Measurements from ENCODE around the gene CHRNA1.

The CHRNA1 gene

DNA sequence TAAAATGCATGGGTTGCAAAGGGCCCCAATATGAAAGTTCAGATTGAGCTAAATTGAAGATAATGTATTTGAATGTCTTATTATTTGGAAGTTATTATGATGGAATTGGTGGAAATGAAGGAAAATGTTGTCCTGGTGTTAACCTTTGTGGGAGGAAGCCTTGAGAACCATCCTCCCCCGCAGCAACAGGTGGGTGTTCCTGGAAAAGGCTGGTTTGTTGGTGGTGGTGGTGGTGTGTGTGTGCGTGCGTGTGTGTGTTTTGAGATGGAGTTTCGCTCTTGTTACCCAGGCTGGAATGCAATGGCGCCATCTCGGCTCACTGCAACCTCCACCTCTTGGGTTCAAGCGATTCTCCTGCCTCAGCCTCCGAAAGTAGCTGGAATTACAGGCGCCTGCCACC is 36.2 kb downstream of the CHRNA1 start:
- DNase-seq (ENCODE audit: low read depth, low spot score) = no peak
- no peak overlapping the region for H3K4me3 ChIP-seq (ENCODE audit: low read depth, low read length)
- ChIA-PET POLR2A (no interaction called here), CTCF (interaction anchor here (1.5 to 3.0 kb wide), 2 partner anchors 29 to 31 kb away, joined by 3 to 14 read pairs; no protein-coding TSS in a partner anchor)
- TF ChIP-seq, protein P1, sequence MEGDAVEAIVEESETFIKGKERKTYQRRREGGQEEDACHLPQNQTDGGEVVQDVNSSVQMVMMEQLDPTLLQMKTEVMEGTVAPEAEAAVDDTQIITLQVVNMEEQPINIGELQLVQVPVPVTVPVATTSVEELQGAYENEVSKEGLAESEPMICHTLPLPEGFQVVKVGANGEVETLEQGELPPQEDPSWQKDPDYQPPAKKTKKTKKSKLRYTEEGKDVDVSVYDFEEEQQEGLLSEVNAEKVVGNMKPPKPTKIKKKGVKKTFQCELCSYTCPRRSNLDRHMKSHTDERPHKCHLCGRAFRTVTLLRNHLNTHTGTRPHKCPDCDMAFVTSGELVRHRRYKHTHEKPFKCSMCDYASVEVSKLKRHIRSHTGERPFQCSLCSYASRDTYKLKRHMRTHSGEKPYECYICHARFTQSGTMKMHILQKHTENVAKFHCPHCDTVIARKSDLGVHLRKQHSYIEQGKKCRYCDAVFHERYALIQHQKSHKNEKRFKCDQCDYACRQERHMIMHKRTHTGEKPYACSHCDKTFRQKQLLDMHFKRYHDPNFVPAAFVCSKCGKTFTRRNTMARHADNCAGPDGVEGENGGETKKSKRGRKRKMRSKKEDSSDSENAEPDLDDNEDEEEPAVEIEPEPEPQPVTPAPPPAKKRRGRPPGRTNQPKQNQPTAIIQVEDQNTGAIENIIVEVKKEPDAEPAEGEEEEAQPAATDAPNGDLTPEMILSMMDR (IDR thresholded peaks at IDR 0.05; ENCODE audit: insufficient read depth, low read length, missing control alignments) = no peak

DNA sequence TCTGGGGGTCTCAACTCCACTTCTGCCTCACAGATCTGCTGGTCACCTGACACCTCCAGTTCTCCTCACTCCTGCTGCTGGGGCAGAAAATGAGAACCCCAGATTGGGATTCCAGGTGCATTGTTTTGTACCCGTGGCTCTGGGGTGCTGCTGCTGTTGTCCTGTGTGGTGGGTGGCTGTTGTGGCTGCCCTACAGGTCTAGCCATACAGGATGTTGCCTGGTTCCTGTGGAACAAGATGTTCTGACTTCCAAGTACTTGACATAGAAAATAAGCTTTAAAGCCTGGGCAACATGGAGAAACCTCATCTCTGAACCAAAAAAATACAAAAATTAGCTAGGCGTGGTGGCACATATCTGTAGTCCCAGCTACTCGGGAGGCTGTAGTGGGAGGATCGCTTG is 38.1 kb downstream of the CHRNA1 start:
- no peak for DNase-seq (ENCODE audit: low read depth, low spot score)
- TF ChIP-seq, protein P1 (IDR thresholded peaks at IDR 0.05; ENCODE audit: insufficient read depth, low read length, missing control alignments) = no peak
- ChIA-PET POLR2A (no interaction called here), CTCF (interaction anchor here (0.7 to 1.9 kb wide), 3 partner anchors 23 to 259 kb away, joined by 4 to 7 read pairs (median 4); no protein-coding TSS in a partner anchor)
- H3K4me3 ChIP-seq (ENCODE audit: low read depth, low read length) = no peak overlapping the region

DNA sequence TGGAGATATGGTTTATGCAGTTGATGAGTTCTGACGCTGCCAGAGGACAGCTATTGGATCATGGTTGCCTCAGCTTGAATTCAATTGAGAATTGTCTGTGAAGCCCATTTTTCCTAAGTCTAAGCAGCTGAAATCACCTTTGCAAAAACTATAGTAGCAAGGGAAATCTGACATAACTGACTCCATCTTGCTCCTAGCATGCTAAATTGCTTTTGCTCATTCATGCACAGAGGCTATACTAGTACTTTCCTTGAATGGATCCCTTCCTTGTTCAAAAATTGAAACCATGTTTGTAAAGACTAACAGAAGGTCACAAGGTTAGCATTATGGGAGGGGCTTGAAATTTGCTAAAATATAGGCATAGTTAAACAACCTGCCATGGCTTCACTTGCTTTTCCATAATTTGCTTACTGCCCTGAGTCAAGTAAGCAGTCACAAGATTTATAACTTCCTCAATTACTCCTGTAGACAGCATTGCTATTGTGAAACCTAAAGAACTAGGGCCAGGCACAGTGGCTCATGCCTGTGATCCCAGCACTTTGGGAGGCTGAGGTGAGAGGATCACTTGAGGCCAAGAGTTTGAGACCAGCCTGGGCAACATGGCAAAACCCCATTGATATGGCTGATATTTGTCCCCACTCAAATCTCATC is 41.2 kb downstream of the CHRNA1 start:
- no peak for DNase-seq (ENCODE audit: low read depth, low spot score)
- H3K4me3 ChIP-seq (ENCODE audit: low read depth, low read length) = no peak overlapping the region
- POLR2A ChIA-PET = no interaction called here
- TF ChIP-seq, protein P1 (IDR thresholded peaks at IDR 0.05; ENCODE audit: insufficient read depth, low read length, missing control alignments) = no peak
- CTCF ChIA-PET = interaction anchor here (0.7 to 1.5 kb wide), 6 partner anchors 13 to 34 kb away, joined by 3 to 4 read pairs (median 3); no protein-coding TSS in a partner anchor

DNA sequence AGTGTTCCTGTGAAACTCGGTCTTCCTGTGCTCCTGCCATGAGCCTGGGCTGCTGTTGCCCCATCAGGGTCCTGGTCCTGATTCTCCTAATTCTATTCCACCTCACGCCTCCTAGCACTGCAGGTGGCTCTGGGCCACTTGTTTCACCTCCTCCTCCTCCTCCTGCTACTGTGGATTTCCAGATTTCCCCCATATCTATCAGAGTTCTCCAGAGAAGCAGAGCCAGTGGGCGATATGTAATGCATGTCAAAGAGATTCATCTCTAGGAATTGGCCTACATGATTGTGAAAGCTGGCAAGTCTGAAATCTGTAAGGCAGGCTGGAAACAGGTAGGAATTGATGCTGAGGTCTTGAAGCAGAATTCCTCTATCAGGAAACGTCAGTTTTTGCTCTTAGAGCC is 45.3 kb downstream of the CHRNA1 start:
- TF ChIP-seq, protein P1 (IDR thresholded peaks at IDR 0.05; ENCODE audit: insufficient read depth, low read length, missing control alignments) = no peak
- CTCF ChIA-PET = interaction anchor here (0.6 to 1.0 kb wide), 3 partner anchors 20 to 533 kb away, joined by 3 read pairs; no protein-coding TSS in a partner anchor
- POLR2A ChIA-PET = no interaction called here
- no peak overlapping the region for H3K4me3 ChIP-seq (ENCODE audit: low read depth, low read length)
- DNase-seq (ENCODE audit: low read depth, low spot score) = no peak

DNA sequence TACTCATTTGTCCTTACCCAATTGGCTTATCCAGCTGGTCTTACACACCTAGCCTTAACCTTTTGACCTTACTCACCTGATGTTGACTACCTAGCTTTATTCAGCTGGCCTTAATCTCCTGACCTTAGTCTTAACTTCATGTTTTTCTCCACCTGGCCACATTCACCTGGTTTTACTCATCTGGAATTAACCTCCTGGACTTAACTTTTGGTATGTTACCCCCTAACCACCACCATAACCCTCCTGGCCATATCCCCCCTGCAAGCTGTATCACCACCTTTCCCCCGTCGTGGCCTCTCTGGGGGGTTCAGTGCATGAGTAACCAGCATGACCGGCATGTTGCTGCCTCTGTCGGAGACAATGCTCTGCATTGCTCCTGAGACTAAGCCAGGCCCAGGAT is 45.7 kb downstream of the CHRNA1 start:
- ChIA-PET POLR2A (no interaction called here), CTCF (interaction anchor here (0.8 to 7.9 kb wide), 3 partner anchors 20 to 267 kb away, joined by 4 to 101 read pairs (median 6); no protein-coding TSS in a partner anchor)
- TF ChIP-seq, protein P1 (IDR thresholded peaks at IDR 0.05; ENCODE audit: insufficient read depth, low read length, missing control alignments) = no peak
- DNase-seq (ENCODE audit: low read depth, low spot score) = no peak
- H3K4me3 ChIP-seq (ENCODE audit: low read depth, low read length) = no peak overlapping the region

DNA sequence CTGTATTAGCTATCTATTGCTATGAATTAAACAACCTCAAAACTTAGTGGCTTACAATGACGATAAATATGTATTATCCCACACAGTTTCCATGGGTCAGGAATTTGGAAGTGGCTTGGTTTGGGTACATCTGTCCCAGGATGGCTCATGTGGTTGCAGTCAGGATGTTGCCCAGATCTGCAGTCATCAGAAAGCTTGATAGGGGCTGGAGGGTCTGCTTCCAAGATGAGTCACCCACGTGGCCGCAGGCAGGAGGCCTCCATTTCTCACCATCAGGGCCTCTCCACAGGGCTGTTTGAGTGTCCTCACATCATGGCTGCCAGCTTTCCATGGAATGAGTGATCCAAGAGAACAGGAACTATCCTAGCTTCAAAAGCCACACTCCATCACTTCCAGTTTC is 46.4 kb downstream of the CHRNA1 start:
- H3K4me3 ChIP-seq (ENCODE audit: low read depth, low read length) = no peak overlapping the region
- ChIA-PET POLR2A (no interaction called here), CTCF (interaction anchor here (0.8 to 7.9 kb wide), 3 partner anchors 20 to 267 kb away, joined by 4 to 101 read pairs (median 6); no protein-coding TSS in a partner anchor)
- TF ChIP-seq, protein P1 (IDR thresholded peaks at IDR 0.05; ENCODE audit: insufficient read depth, low read length, missing control alignments) = no peak
- DNase-seq (ENCODE audit: low read depth, low spot score) = no peak

Measured in AG04449 (cell line).